ENCODE data around the gene MISP3. TPM values are rescaled to one million over a fixed set of nuclear protein-coding genes. Genes with fewer than 3 reads are reported as not detected.

The MISP3 gene
- total and polyA plus RNA-seq, 11 donors = 3.5 to 28.7 (median 5.7) TPM

- TF ChIP-seq POLR2A (IDR thresholded peaks at IDR 0.05) = no peak
- TF ChIP-seq CTCF (IDR thresholded peaks at IDR 0.05) = no peak
- no peaks in the 10 kb centered on the region for H3K36me3 ChIP-seq
- no peak overlapping the region for H3K27ac ChIP-seq
- 22 to 25% (median 24%) methylated on average over 17 of the region's 17 CpGs for WGBS, 4 donors
- H3K4me1 ChIP-seq = peaks cover 0 to 18% (median 2%) of the 10 kb centered on the region in 12 donors
- H3K27me3 ChIP-seq = peaks cover 5 to 34% (median 28%) of the 10 kb centered on the region in 9 donors
- peaks cover 0 to 2% (median 0%) of the 10 kb centered on the region in 12 donors for H3K9me3 ChIP-seq
- peak overlapping the region in 1 of 12 donors; percentile 34 for H3K4me3 ChIP-seq
- DNase-seq (no peak), ATAC-seq (no peak)
- intact Hi-C loops (cut with DNase I) = loop anchor here in 1 of 10 donors (10.0 kb wide), 1 partner anchor 174 kb away; no protein-coding TSS in a partner anchor
These were observed 14.1 kb upstream of the MISP3 start for GRCh38 chr19:14058182-14059092.

GRCh38 chr19:14059093-14059480, 13.5 kb upstream of the MISP3 start:
- H3K4me1 ChIP-seq = peaks cover 0 to 18% (median 2%) of the 10 kb centered on the region in 12 donors
- H3K27me3 ChIP-seq = peaks cover 5 to 34% (median 28%) of the 10 kb centered on the region in 9 donors
- 17 to 21% (median 18%) methylated on average over 11 to 15 of the region's 15 CpGs for WGBS, 4 donors
- TF ChIP-seq CTCF (IDR thresholded peaks at IDR 0.05) = peak; percentile 41 to 68 (median 57)
- TF ChIP-seq POLR2A (IDR thresholded peaks at IDR 0.05) = no peak
- no peak for ATAC-seq
- no peaks in the 10 kb centered on the region for H3K9me3 ChIP-seq
- H3K4me3 ChIP-seq = no peak overlapping the region
- H3K27ac ChIP-seq = no peak overlapping the region
- H3K36me3 ChIP-seq = no peaks in the 10 kb centered on the region
- intact Hi-C loops (cut with DNase I) = loop anchor here in 1 of 10 donors (10.0 kb wide), 1 partner anchor 174 kb away; no protein-coding TSS in a partner anchor
- DNase-seq = no peak

- no peak for DNase-seq
- no peaks in the 10 kb centered on the region for H3K36me3 ChIP-seq
- no peak for TF ChIP-seq POLR2A (IDR thresholded peaks at IDR 0.05)
- TF ChIP-seq CTCF (IDR thresholded peaks at IDR 0.05) = no peak
- intact Hi-C loops (cut with DNase I) = loop anchor here in 2 of 10 donors (10.0 kb wide), 2 partner anchors 175 to 465 kb away; no protein-coding TSS in a partner anchor
- 45 to 64% (median 48%) methylated on average over 6 to 8 of the region's 8 CpGs for WGBS, 4 donors
- ATAC-seq = no peak
- H3K9me3 ChIP-seq = no peaks in the 10 kb centered on the region
- no peak overlapping the region for H3K4me3 ChIP-seq
- no peak overlapping the region for H3K27ac ChIP-seq
- H3K4me1 ChIP-seq = peaks cover 0 to 18% (median 2%) of the 10 kb centered on the region in 12 donors
- H3K27me3 ChIP-seq = peaks cover 5 to 34% (median 28%) of the 10 kb centered on the region in 9 donors
These were observed 12.9 kb upstream of the MISP3 start for GRCh38 chr19:14059652-14060155.

Measured in heart left ventricle (tissue), 16 donors.